GM12878 (cell line): Measurements from ENCODE around the gene SF1. TPM values are rescaled to one million over a fixed set of nuclear protein-coding genes. Genes with fewer than 3 reads are reported as not detected.

Source experiments
- ATAC-seq: fragments of 200-7000 bp; cut with Tn5 transposase; 3 replicates; pipeline ENCODE4 v1.9.1; 2020; ENCODE audit warnings: mild to moderate bottlenecking, moderate library complexity
- BruUV-seq: library from RNA; stranded (reverse); fragments of 400-500 nt; replicated peaks from 2 replicates; lab custom pipeline; 2021; lab: Mats Ljungman, UMichigan
- CTCF ChIA-PET: fragments of 300-600 bp; sonication (Branson Sonifier 250); formaldehyde crosslinking; extraction: SDS; loops from one replicate; lab custom pipeline; 2021; ENCODE audit warnings: inconsistent platforms; lab: Yijun Ruan, JAX
- POLR2A ChIA-PET: fragments of 350-600 bp; formaldehyde crosslinking; extraction: SDS; loops from one replicate; lab custom pipeline; 2021; ENCODE audit warnings: inconsistent platforms; lab: Charles Lee
- RAD21 ChIA-PET: fragments of 300-600 bp; sonication (Branson Sonifier 250); formaldehyde crosslinking; loops from one replicate; lab custom pipeline; 2023; ENCODE audit warnings: antibody characterized with exemption; ENCODE audit not compliant: unreplicated experiment; lab: Charles Lee
- SMC1A ChIA-PET: fragments of 300-600 bp; sonication (Branson Sonifier 250); formaldehyde crosslinking; loops from one replicate; lab custom pipeline; 2023; ENCODE audit not compliant: unreplicated experiment, uncharacterized antibody; lab: Charles Lee
- DNase-seq: peaks from one replicate; pipeline ENCODE4 v3.0.0-alpha.2; 2011; ENCODE audit warnings: low read depth, low spot score
- FAIRE-seq: peaks from 3 replicates; lab custom pipeline; 2011; peaks lifted over from hg19 to GRCh38; lab: Jason Lieb, UNC
- H2AFZ ChIP-seq: 2 replicates; pipeline ENCODE4 v1.6.0; 2011; ENCODE audit warnings: low read depth, low read length, control low read depth; ENCODE audit not compliant: control insufficient read depth
- H3K27ac ChIP-seq: 2 replicates; pipeline ENCODE4 v1.5.1; 2011; ENCODE audit warnings: control low read depth; ENCODE audit not compliant: control insufficient read depth, insufficient read depth
- H3K27me3 ChIP-seq, 2 experiments: replicated peaks in 1 of 2; 2 replicates each; pipeline versions ENCODE4 v1.6.0 to v1.6.1; 2011; ENCODE audit warnings: low read length in 1 of 2; ENCODE audit not compliant: control insufficient read depth in 2 of 2, insufficient read depth in 2 of 2
- H3K36me3 ChIP-seq, 2 experiments: 2 replicates each; pipeline ENCODE4 v1.5.1; 2011; ENCODE audit warnings: low read length in 1 of 2; ENCODE audit not compliant: control insufficient read depth in 2 of 2, insufficient read depth in 2 of 2
- H3K4me1 ChIP-seq: 2 replicates; pipeline ENCODE4 v1.6.1; 2011; ENCODE audit warnings: mild to moderate bottlenecking, low read length, moderate library complexity, mixed read lengths; ENCODE audit not compliant: control insufficient read depth, insufficient read depth
- H3K4me2 ChIP-seq: 2 replicates; pipeline ENCODE4 v1.6.0; 2011; ENCODE audit warnings: control low read depth; ENCODE audit not compliant: control insufficient read depth, insufficient read depth
- H3K4me3 ChIP-seq: fragments of 200-600 bp; sonication (generic); 2 replicates; pipeline ENCODE4 v1.5.1; 2016
- H3K79me2 ChIP-seq: 2 replicates; pipeline ENCODE4 v1.6.0; 2011; ENCODE audit warnings: low read length; ENCODE audit not compliant: control insufficient read depth, insufficient read depth
- H3K9ac ChIP-seq: 2 replicates; pipeline ENCODE4 v1.8.0; 2011; ENCODE audit warnings: low read length, control low read depth, mixed read lengths; ENCODE audit not compliant: control insufficient read depth, insufficient read depth
- H3K9me3 ChIP-seq: replicated peaks from 3 replicates; pipeline ENCODE4 v1.5.1; 2011; ENCODE audit warnings: mild to moderate bottlenecking, low read length; ENCODE audit not compliant: control insufficient read depth, insufficient read depth
- H4K20me1 ChIP-seq: 2 replicates; pipeline ENCODE4 v1.6.0; 2011; ENCODE audit not compliant: control insufficient read depth, insufficient read depth
- FOXK2 ChIP-seq: fragments of 450-650 bp; IDR thresholded peaks from 2 replicates; pipeline ENCODE4 v1.6.1; 2017; ENCODE audit warnings: mild to moderate bottlenecking, moderate library complexity
- PML ChIP-seq: IDR thresholded peaks from 2 replicates; pipeline ENCODE4 v1.6.1; 2012; ENCODE audit warnings: low read length, inconsistent platforms
- TBL1XR1 ChIP-seq: IDR thresholded peaks from 2 replicates; pipeline ENCODE4 v1.6.1; 2012; ENCODE audit warnings: low read depth, low read length, improper control_type of control experiment
- WGBS: methylation state at CpG from one replicate; pipeline ENCODE4 v1.1.6; 2016; ENCODE audit warnings: low lambda C conversion rate; ENCODE audit not compliant: insufficient replicate concordance, insufficient coverage; ENCODE audit errors: missing lambda C conversion rate; 5-methylcytosine and 5-hydroxymethylcytosine counted together
- in situ Hi-C: fragments of 300-500 bp; cut with MboI; formaldehyde crosslinking; loops from 9 replicates; pipeline ENCODE4 v1.14.3; 2018; ENCODE audit warnings: mixed read lengths
- intact Hi-C: fragments of 100-400 bp; cut with micrococcal nuclease; formaldehyde crosslinking; loops from one replicate; pipeline ENCODE4 v1.14.2; 2022; ENCODE audit not compliant: unreplicated experiment
- polyA plus RNA-seq, 11 experiments: library from polyadenylated mRNA; depleted of rRNA in 4 of 11; unstranded in 6 of 11; stranded (reverse) in 5 of 11; fragments of >200 nt; fragmentation: Nextera tagmentation in 4 of 11; fragmentation: Illumina TruSeq in 1 of 11; extraction: Ambion mirVana in 4 of 11; extraction: Trizol in 1 of 11; gene quantifications; 1 replicate in 1 of 11; 2 replicates in 10 of 11; pipeline versions ENCODE4 v1.2.1 to v1.2.3, GENCODE V29; 2011 to 2016; ENCODE audit warnings: inconsistent platforms in 2 of 11, missing spikeins in 2 of 11, low read depth in 1 of 11
- total RNA-seq, 4 experiments: library from RNA; depleted of rRNA in 3 of 4; stranded (reverse); fragments of >200 nt in 3 of 4; fragmentation: Illumina TruSeq in 1 of 4; extraction: Trizol in 1 of 4; gene quantifications; 2 replicates each; pipeline versions ENCODE4 v1.2.1 to v1.2.3, GENCODE V29; 2013 to 2021
- TF ChIP-seq, protein P1 (sequence below): fragments of 450-650 bp; IDR thresholded peaks from 2 replicates; pipeline ENCODE4 v1.6.1; 2018; ENCODE audit warnings: borderline replicate concordance, mild to moderate bottlenecking; ENCODE audit not compliant: partially characterized antibody

SF1 gene
- total and polyA plus RNA-seq, 10 of the 15 experiments (the other 5 are each of a cell fraction or from before 2014, with no cell fraction given), result 13.6 to 337 (median 103) TPM

DNA sequence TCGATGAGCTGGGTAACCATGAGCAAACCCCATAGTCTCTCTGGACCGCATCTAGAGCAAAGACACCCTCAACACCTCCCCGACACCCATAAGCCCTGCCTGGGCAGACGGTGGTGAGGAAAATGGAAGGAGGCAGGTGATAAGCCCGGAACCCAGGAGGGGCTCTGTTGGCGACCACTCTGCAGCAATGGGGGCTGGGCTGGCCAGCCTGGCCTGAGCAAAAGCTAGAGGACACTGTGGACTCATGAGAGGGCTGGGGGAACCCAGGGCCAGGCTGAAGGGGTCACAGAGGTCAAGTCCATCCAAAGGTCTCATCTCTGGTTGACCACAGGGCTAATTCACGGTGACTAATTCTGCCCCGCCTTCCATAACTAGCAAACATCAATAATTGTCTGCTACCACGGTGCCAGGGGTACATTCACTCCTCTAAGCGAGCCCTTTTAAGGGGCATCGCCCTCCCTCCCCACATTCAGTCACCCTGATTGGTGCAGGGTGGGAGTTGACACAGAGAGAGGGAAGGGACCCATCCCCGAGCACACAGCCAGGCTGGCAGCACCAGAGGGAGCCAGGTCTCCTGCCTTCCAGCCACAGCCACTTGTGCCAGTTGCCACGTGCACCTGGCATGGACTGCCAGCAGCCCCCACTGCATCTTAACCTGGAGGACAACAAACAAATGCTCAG, 22.5 kb downstream of the SF1 start:
- intact Hi-C loops (no loop called here), in situ Hi-C loops (no loop called here)
- ATAC-seq, result no peak
- Histone ChIP-seq H2AFZ (no peak overlapping the region), H3K4me3 (no peak overlapping the region), H3K4me1 (no peaks in the 10 kb centered on the region), H3K9me3 (no peaks in the 10 kb centered on the region), H3K4me2 (no peak overlapping the region), H3K27me3 (no peaks in the 10 kb centered on the region), H4K20me1 (no peaks in the 10 kb centered on the region), H3K36me3 (no peaks in the 10 kb centered on the region; a peak in 1 of 4 replicates), H3K27ac (no peak overlapping the region), H3K9ac (no peak overlapping the region), H3K79me2 (no peaks in the 10 kb centered on the region)
- POLR2A ChIA-PET, result no interaction called here
- FAIRE-seq, result no peak
- DNase-seq, result no peak
- SMC1A ChIA-PET, result no interaction called here
- no TSS peak for BruUV-seq
- TF ChIP-seq, protein P1, sequence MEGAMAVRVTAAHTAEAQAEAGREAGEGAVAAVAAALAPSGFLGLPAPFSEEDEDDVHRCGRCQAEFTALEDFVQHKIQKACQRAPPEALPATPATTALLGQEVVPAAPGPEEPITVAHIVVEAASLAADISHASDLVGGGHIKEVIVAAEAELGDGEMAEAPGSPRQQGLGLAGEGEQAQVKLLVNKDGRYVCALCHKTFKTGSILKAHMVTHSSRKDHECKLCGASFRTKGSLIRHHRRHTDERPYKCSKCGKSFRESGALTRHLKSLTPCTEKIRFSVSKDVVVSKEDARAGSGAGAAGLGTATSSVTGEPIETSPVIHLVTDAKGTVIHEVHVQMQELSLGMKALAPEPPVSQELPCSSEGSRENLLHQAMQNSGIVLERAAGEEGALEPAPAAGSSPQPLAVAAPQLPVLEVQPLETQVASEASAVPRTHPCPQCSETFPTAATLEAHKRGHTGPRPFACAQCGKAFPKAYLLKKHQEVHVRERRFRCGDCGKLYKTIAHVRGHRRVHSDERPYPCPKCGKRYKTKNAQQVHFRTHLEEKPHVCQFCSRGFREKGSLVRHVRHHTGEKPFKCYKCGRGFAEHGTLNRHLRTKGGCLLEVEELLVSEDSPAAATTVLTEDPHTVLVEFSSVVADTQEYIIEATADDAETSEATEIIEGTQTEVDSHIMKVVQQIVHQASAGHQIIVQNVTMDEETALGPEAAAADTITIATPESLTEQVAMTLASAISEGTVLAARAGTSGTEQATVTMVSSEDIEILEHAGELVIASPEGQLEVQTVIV, result no peak
- TF ChIP-seq TBL1XR1 (no peak), FOXK2 (no peak), PML (no peak)
- CTCF ChIA-PET, result interaction anchor here (0.7 to 1.1 kb wide), 2 partner anchors 12 to 15 kb away, joined by 3 read pairs; partner anchors contain the start of gene RASGRP2
- WGBS, result 41% methylated on average over 13 of the region's 13 CpGs
- RAD21 ChIA-PET, result interaction anchor here (0.5 kb wide), 1 partner anchor 273 kb away, joined by 3 read pairs; no protein-coding TSS in a partner anchor
